Hepatic stellate cell (primary cell): ENCODE data around the gene ZNF414.
A peak's percentile ranks its signal among the peaks of the same experiment; 100 is the strongest.
"Not testable (repeated sequence)": the region's sequence is repeated elsewhere in the genome, so short reads cannot be mapped to it uniquely, and the experiment has no call there.

Experiments used
- DNase-seq: peaks from one replicate; pipeline ENCODE4 v3.0.0; 2011; ENCODE audit warnings: low spot score

ZNF414 gene

GRCh38 chr19:8513687-8514504 lies at the start of gene ZNF414:
TSS of gene ZNF414 (minus strand) at chr19:8514167. CDS start at chr19:8514046, 121 bp downstream.
- DNase-seq, result peak; percentile 98

GRCh38 chr19:8561075-8561764 lies 47.3 kb upstream of the ZNF414 start:
- DNase-seq, result no peak

- no peak for DNase-seq
Measured at GRCh38 chr19:8558325-8558724, 44.4 kb upstream of the ZNF414 start.

- no peak for DNase-seq
Measured at GRCh38 chr19:8557642-8558238, 43.8 kb upstream of the ZNF414 start.

GRCh38 chr19:8553729-8554128 lies 39.8 kb upstream of the ZNF414 start:
- DNase-seq, result not testable (repeated sequence)

GRCh38 chr19:8552810-8553209 lies 38.8 kb upstream of the ZNF414 start:
- peak; percentile 37 for DNase-seq

GRCh38 chr19:8550070-8550469 lies 36.1 kb upstream of the ZNF414 start:
- no peak for DNase-seq

GRCh38 chr19:8545743-8546142 lies 31.8 kb upstream of the ZNF414 start:
- no peak for DNase-seq

- no peak for DNase-seq
Measured at GRCh38 chr19:8544168-8544567, 30.2 kb upstream of the ZNF414 start.

GRCh38 chr19:8539621-8540149 lies 25.7 kb upstream of the ZNF414 start:
- no peak for DNase-seq

- DNase-seq, result no peak
Measured at GRCh38 chr19:8537099-8537498, 23.1 kb upstream of the ZNF414 start.

GRCh38 chr19:8536282-8536681 lies 22.3 kb upstream of the ZNF414 start:
- DNase-seq, result no peak

GRCh38 chr19:8532225-8532624 lies 18.3 kb upstream of the ZNF414 start:
- no peak for DNase-seq

- DNase-seq, result no peak
Measured at GRCh38 chr19:8531470-8531869, 17.5 kb upstream of the ZNF414 start.

GRCh38 chr19:8530061-8530679 lies 16.2 kb upstream of the ZNF414 start:
- no peak for DNase-seq

GRCh38 chr19:8529369-8530006 lies 15.5 kb upstream of the ZNF414 start:
- DNase-seq, result no peak

- DNase-seq, result no peak
Measured at GRCh38 chr19:8528500-8528899, 14.5 kb upstream of the ZNF414 start.

- DNase-seq, result peak; percentile 90
Measured at GRCh38 chr19:8526345-8527091, 12.6 kb upstream of the ZNF414 start.

GRCh38 chr19:8525401-8525684 lies 11.4 kb upstream of the ZNF414 start:
- no peak for DNase-seq

GRCh38 chr19:8519388-8519787 lies 5.4 kb upstream of the ZNF414 start:
- DNase-seq, result no peak

GRCh38 chr19:8518536-8518935 lies 4.6 kb upstream of the ZNF414 start:
- DNase-seq, result no peak
